Putamen (tissue), 1 donor: ENCODE measurements around the gene HSD3B7.
"Not testable (repeated sequence)": the region's sequence is repeated elsewhere in the genome, so short reads cannot be mapped to it uniquely, and the experiment has no call there.

Experiments
- DNase-seq: peaks from one replicate; pipeline ENCODE4 v3.0.0-alpha.2; 2016; ENCODE audit warnings: low spot score

Gene HSD3B7

DNA sequence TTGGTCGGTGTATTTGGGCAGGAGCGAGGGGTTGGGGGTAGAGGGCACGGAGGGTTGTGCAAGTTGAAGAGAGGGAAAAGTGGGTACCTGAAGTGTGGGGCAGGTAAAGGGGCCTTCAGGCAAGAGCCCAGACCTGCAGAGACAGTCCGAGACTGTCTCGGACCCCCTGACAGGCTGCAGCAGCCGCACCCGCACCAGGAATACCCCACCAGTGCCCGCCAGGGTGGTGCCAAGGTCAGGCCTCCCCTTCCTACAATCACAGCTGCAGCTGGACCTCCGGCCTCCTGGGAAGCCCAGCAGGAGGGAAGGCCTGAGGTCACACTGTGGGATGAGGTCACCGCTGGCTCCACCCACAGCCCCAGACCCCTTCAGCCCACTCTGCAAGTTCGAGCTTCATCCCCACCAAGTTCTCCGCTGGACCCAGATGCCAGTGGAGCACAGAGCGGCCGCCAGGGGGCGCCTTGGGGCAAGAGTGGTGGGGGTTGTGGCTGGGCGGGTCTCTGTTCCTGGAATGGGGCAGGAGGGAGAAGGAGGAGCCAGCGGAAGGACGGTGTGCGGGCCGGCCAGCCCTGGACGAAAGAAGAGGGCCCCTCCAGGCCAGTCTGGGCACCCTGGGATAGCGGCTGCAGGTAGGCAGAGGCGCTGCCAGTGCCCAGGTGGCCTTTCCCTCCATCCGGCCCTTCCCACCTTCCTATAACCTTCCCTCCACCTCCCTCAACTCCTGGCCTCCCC lies at the start of gene HSD3B7:
Gene HSD3B7 (plus strand): TSS at position 539 of the 732 bp plus-strand sequence. CDS start 452 bp downstream, outside the sequence.
- peak; percentile 63 for DNase-seq

- DNase-seq = no peak
Measured at GRCh38 chr16:30937692-30938091, 47.3 kb upstream of the HSD3B7 start.

- DNase-seq = not testable (repeated sequence)
Measured at GRCh38 chr16:30939571-30939970, 45.4 kb upstream of the HSD3B7 start.

DNA sequence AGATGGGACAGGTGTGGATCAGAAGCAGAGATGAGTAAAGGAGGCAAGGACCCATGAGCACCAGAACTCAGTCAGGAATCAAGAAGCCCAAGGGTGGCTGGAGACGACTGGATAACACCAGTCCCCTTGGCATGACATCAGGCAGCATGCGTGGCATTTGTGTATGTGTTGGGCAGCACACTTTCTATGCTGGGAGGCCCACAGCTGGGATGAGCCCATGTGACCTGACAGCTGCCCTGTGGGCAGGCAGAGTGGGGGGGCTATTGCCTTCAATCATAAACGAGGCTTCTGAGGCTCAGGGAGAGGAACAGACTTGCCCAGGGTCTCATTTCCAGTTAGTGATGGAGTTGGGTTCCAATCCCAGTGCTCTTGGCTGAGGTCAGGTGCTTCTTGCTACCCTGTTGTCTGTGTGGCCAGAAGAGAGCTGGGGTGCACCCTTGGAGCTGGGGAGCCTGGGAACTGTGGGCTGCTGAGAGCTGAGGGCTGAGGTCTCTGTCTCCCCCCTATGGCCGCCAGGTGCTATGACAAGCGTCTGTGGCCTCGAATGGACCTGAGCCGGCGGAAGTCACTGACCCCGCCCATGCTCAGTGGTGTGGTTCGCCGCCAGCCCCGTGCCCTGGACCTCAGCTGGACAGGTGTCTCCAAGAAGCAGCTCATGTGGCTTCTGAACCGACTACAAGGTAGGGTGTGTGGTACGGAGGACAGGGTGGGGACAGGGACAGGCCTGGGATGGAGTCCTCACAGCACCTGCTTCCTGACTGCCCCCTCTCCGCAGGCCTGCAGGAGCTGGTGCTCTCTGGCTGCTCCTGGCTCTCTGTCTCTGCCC lies 43.2 kb upstream of the HSD3B7 start:
- no peak for DNase-seq

- DNase-seq = no peak
Measured at GRCh38 chr16:30942426-30942806, 42.6 kb upstream of the HSD3B7 start.

GRCh38 chr16:30944352-30944751 lies 40.7 kb upstream of the HSD3B7 start:
- DNase-seq = no peak

DNA sequence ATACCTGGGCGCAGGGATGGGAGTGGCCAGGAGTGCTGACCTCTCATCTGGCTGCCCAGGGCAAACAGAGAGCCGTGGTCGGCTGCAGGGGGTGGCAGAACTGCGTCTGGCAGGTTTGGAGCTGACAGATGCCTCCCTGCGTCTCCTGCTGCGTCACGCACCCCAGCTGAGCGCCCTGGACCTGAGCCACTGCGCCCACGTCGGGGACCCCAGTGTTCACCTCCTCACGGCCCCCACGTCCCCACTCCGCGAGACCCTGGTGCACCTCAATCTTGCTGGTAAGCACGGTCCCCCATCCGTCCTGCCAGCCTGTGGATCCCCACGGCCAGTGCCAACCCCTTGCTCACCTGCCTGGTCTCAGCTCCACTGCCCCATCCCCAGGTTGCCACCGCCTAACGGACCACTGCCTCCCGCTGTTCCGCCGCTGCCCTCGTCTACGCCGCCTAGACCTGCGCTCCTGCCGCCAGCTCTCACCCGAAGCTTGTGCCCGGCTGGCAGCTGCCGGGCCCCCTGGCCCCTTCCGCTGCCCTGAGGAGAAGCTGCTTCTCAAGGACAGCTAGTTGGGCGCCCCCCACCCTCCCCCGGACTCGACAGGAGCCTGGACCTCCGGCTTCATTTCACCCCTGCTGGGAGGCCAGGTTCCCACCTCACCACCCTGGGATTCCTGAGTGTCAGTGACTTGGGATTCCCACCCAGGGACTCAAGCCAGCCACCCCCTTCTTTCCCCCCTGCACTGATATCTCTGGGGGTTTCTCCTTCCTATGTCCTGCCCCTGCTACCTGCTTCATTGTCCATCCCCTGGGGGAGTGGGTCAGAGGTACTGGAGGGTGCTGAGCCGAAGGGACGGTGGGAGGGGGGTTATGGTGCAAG lies 38.1 kb upstream of the HSD3B7 start:
- no peak for DNase-seq

- no peak for DNase-seq
Measured at GRCh38 chr16:30947541-30947858, 37.5 kb upstream of the HSD3B7 start.

DNA sequence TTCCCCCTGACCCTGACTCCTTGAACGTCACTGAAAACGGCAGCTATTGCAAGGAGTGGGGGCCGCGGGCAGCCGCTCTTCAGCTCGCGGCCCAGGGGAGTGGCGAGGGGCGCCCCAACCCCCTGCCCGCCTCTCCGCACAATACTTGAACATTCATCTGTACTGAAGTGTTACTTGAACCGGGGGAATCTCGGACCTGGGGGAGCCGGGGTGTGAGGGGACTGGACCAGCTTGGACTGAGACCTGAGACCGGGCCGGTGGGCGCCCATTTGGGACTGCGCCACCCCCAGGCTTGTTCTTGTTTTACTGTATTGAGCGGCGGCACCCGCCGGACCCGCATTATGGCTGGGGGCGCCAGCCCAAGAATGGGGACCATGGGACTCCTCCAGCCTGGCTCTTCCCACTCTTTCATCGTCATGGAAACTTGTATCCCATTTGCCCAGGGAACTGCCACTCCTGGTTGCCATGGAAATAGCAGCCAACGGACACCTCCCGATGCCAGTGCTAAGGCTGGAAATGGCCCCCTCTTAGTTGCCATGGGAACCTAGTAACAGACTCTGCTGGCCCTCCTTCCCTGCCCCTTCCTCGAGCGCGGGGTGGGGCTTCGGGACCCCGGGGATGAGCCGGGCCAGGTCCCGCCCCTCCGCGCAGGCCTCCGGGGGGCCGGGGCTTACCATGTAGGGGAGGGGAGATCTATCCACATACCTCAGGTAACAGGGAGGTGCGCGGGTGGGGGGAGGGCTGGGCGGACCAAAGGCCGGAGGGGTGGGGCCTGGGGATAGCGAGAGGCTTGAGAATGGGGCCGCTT lies 36.9 kb upstream of the HSD3B7 start:
- peak; percentile 91 for DNase-seq

- DNase-seq = peak; percentile 65
Measured at GRCh38 chr16:30948667-30949649, 36.0 kb upstream of the HSD3B7 start, which contains the start of gene ORAI3. TSS of gene ORAI3 (plus strand) at chr16:30949068. CDS start at chr16:30949290, 222 bp downstream.

DNA sequence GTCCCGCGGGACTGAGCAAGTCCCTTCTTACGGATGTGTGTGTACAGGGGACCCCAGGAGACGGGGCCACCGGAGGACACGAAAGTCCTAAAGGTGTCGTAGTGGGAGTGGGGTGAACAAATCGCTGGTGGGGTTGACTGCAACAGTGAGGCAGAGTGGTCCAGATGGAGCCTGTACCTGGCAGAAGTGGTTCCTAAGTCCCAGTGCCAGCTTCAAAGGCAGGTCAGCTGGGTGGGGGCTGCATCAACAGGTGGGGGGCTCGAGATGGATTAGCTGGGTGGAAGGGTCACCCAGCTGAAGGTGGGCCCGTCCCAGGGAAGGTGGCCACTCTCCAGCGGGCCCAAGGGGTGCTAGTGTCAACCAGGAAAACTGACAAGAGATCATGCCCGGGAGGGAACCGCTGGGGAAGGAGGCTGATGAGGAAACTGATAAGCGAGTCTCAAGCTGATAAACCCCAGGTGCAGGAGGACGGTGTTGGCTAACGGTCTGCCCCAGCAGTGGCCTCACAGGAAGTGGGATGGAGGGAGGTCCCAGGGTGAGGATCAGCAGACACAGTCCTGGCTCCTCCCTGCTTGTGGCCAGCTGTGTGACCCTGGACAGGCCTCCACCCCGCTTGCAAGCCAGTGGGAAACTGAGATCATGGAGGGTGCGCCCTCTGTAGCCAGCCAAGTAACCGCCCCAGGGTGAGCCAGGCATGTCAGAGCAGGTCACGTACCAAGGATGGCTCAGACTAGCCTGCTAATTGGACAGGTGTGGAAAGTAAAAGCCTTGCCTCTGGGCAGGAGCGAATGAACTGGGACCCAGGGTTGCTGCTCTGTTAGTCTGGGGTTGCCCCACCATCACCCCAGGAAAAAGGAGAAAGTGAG lies 35.1 kb upstream of the HSD3B7 start:
- DNase-seq = no peak

- DNase-seq = no peak
Measured at GRCh38 chr16:30950516-30951065, 34.4 kb upstream of the HSD3B7 start.

DNA sequence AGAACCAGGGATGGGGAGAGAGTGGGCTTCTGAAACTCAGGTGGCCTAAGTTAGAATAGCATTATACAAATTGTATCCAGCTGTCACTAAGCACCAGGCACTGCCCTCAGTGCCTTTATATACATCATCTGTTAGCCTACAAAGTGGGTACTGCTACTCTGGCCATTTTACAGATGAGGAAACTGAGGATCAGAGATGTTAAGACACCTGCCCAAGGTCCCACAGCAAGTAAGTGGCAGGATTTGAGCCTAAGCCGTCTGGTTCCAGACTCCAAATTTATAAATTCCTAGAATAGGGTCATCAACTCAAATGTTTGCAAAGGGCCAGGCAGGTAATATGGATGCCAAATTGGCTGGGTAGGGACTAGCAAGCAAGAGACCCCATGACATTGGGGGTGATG lies 33.8 kb upstream of the HSD3B7 start:
- DNase-seq = no peak

DNA sequence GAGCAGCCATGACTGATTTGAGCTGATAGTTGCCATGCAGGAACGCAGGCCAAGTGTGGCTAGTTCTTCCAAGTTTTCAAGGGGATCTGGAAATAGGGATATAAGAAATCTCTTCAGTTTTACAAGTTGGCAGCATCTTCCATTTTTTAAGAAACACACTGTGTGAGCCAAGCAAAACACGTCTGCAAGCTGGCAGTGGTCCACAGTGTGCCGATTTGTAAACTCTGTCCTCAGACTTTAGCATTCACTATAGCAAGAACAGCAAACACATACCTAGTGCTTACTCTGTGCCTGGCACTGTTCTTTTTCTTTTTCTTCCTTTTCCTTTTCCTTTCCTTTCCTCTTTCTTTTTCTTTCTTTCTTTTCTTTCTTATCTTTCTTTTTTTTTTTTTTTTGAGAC lies 33.3 kb upstream of the HSD3B7 start:
- no peak for DNase-seq

DNA sequence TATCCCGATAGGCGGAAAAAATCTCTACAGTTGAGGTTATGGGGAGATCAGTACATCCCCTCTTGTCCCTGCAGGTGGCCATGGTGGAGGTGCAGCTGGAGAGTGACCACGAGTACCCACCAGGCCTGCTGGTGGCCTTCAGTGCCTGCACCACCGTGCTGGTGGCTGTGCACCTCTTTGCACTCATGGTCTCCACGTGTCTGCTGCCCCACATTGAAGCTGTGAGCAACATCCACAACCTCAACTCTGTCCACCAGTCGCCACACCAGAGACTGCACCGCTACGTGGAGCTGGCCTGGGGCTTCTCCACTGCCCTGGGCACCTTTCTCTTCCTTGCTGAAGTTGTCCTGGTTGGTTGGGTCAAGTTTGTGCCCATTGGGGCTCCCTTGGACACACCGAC lies 31.9 kb upstream of the HSD3B7 start:
- no peak for DNase-seq

DNA sequence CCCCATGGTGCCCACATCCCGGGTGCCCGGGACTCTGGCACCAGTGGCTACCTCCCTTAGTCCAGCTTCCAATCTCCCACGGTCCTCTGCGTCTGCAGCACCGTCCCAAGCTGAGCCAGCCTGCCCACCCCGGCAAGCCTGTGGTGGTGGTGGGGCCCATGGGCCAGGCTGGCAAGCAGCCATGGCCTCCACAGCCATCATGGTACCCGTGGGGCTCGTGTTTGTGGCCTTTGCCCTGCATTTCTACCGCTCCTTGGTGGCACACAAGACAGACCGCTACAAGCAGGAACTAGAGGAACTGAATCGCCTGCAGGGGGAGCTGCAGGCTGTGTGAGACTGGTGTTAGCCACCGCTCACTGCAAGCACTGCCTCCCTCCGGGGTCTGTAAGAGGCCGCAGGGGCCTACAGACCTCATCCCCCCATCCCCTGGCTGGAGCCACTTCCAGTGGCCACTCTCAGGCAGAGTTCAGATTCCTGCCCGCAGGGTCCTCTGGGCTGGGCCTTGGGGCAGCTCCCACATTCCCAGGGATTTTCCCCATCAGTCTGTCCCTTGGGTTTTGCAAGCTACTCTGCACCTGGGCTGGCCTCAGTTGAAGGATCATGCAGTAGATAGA lies 31.4 kb upstream of the HSD3B7 start:
- DNase-seq = peak; percentile 70

DNA sequence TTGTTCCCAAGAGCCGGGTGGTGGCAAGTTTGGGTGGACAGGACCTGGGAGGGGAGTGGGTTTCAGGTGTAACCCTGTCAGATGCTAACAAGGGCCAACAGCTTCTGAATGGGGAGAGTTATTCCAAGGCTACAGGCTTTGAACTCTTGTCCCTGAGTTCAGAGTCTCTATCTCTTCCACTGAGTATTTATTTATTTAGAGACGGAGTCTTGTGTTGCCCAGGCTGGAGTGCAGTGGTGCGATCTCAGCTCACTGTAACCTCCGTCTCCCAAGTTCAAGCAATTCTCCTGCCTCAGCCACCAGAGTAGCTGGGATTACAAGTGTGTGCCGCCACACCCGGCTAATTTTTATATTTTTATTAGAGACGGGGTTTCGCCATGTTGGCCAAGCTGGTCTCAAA lies 30.0 kb upstream of the HSD3B7 start:
- DNase-seq = no peak

DNA sequence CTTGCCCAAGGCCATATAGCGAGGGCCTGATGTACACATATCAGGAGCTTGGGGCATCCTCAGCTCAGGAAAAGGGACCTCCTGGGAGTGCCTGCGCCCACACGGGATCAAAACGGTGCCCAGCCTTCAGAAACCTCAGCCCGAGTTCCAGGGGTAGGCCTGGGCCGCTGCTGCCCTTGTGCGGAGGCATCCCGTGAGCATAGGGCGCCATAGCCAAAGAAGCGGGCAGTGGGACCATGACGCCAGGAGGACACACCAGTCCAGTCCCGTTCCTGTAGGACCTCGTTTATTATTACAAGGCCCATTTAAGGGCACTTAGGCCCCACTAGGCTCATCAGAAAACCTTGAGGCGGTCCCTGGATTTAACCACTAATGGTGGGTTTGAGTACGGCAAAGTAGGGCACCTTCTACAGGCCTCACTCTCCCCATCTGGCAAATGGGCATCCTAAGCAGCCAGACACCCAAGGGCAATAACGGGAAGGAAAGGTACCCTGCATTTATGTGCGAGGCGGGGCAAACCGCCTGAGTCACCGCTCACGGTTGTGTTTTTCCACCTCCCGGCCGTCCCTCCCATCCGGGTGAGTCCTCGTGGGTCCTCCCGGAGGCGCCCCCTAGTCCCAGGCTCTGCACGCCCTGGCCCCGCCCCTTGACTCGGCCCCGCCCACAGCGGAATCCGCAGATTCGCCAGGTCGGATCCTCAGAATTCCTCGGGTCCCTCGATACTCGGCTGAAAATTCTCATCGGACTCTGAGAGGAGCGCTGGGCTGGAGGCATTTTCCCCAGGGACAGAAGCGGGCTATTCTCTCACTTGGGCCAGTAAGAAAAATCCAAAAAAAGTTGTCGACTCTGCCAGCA lies 28.2 kb upstream of the HSD3B7 start:
- peak; percentile 73 for DNase-seq
